Measurements from ENCODE around the gene MAN2B2.

MAN2B2 gene

GRCh38 chr4:6546681-6547447 lies 28.1 kb upstream of the MAN2B2 start:
- no peak for DNase-seq

- peak; percentile 91 for DNase-seq
Measured at GRCh38 chr4:6548201-6548881, 26.6 kb upstream of the MAN2B2 start.

GRCh38 chr4:6548882-6549230 lies 26.1 kb upstream of the MAN2B2 start:
- DNase-seq, result no peak

GRCh38 chr4:6549445-6549844 lies 25.5 kb upstream of the MAN2B2 start:
- DNase-seq, result no peak

GRCh38 chr4:6549890-6550620 lies 24.9 kb upstream of the MAN2B2 start:
- DNase-seq, result no peak

GRCh38 chr4:6550821-6551220 lies 24.2 kb upstream of the MAN2B2 start:
- DNase-seq, result no peak

GRCh38 chr4:6551660-6552059 lies 23.3 kb upstream of the MAN2B2 start:
- no peak for DNase-seq

- DNase-seq, result no peak
Measured at GRCh38 chr4:6555519-6555918, 19.5 kb upstream of the MAN2B2 start.

- DNase-seq, result no peak
Measured at GRCh38 chr4:6556263-6556662, 18.7 kb upstream of the MAN2B2 start.

GRCh38 chr4:6557185-6557584 lies 17.8 kb upstream of the MAN2B2 start:
- no peak for DNase-seq

GRCh38 chr4:6557856-6558255 lies 17.1 kb upstream of the MAN2B2 start:
- DNase-seq, result no peak

- no peak for DNase-seq
Measured at GRCh38 chr4:6560416-6561172, 14.4 kb upstream of the MAN2B2 start.

GRCh38 chr4:6561173-6561516 lies 13.8 kb upstream of the MAN2B2 start:
- no peak for DNase-seq

- DNase-seq, result no peak
Measured at GRCh38 chr4:6561706-6562371, 13.2 kb upstream of the MAN2B2 start.

GRCh38 chr4:6562931-6563901 lies 11.8 kb upstream of the MAN2B2 start:
- peak; percentile 73 for DNase-seq

GRCh38 chr4:6563935-6564645 lies 10.9 kb upstream of the MAN2B2 start:
- no peak for DNase-seq

- no peak for DNase-seq
Measured at GRCh38 chr4:6565691-6566390, 9.1 kb upstream of the MAN2B2 start.

- DNase-seq, result no peak
Measured at GRCh38 chr4:6566391-6567190, 8.4 kb upstream of the MAN2B2 start.

- DNase-seq, result no peak
Measured at GRCh38 chr4:6567218-6567617, 7.8 kb upstream of the MAN2B2 start.
